Stimulated activated CD8-positive, alpha-beta memory T cell treated with anti-CD3 and anti-CD28 coated beads, Interleukin-15, amount 100 ng/mL, for 1 hour (primary cell): ENCODE results near the gene ABHD3.
"Not testable (repeated sequence)": the region's sequence is repeated elsewhere in the genome, so short reads cannot be mapped to it uniquely, and the experiment has no call there.

Experiments
- DNase-seq: peaks from one replicate; pipeline ENCODE4 v3.0.0-alpha.2; 2020; ENCODE audit warnings: low read depth

ABHD3 gene

GRCh38 chr18:21703241-21703820 lies 1.2 kb downstream of the ABHD3 start:
- DNase-seq = no peak

GRCh38 chr18:21702602-21703001 lies 2.0 kb downstream of the ABHD3 start:
- DNase-seq = no peak

- DNase-seq = no peak
Observed at GRCh38 chr18:21701621-21702020, 3.0 kb downstream of the ABHD3 start.

GRCh38 chr18:21700528-21701075 lies 4.0 kb downstream of the ABHD3 start:
- DNase-seq = no peak

GRCh38 chr18:21693322-21693721 lies 11.3 kb downstream of the ABHD3 start:
- DNase-seq = no peak

- DNase-seq = no peak
Observed at GRCh38 chr18:21689736-21690135, 14.8 kb downstream of the ABHD3 start.

GRCh38 chr18:21686282-21687105 lies 18.1 kb downstream of the ABHD3 start:
- no peak for DNase-seq

- not testable (repeated sequence) for DNase-seq
Observed at GRCh38 chr18:21685556-21685981, 19.0 kb downstream of the ABHD3 start.

- DNase-seq = no peak
Observed at GRCh38 chr18:21684731-21685130, 19.8 kb downstream of the ABHD3 start.

- DNase-seq = no peak
Observed at GRCh38 chr18:21682371-21683051, 22.1 kb downstream of the ABHD3 start.

GRCh38 chr18:21680161-21680560 lies 24.4 kb downstream of the ABHD3 start:
- DNase-seq = no peak

GRCh38 chr18:21678859-21679258 lies 25.7 kb downstream of the ABHD3 start:
- DNase-seq = no peak

- not testable (repeated sequence) for DNase-seq
Observed at GRCh38 chr18:21675354-21675753, 29.2 kb downstream of the ABHD3 start.

GRCh38 chr18:21672521-21673267 lies 31.9 kb downstream of the ABHD3 start:
- no peak for DNase-seq

- no peak for DNase-seq
Observed at GRCh38 chr18:21669736-21670285, 34.8 kb downstream of the ABHD3 start.

GRCh38 chr18:21664069-21664468 lies 40.5 kb downstream of the ABHD3 start:
- no peak for DNase-seq

GRCh38 chr18:21663578-21663977 lies 41.0 kb downstream of the ABHD3 start:
- no peak for DNase-seq

- no peak for DNase-seq
Observed at GRCh38 chr18:21662581-21662980, 42.0 kb downstream of the ABHD3 start.

GRCh38 chr18:21660078-21660477 lies 44.5 kb downstream of the ABHD3 start:
- no peak for DNase-seq

GRCh38 chr18:21656402-21656801 lies 48.2 kb downstream of the ABHD3 start:
- no peak for DNase-seq

- no peak for DNase-seq
Observed at GRCh38 chr18:21653361-21653760, 51.2 kb downstream of the ABHD3 start.

GRCh38 chr18:21652073-21652472 lies 52.5 kb downstream of the ABHD3 start:
- no peak for DNase-seq
